Measurements from ENCODE around the gene HNRNPD. TPM values are rescaled to one million over a fixed set of nuclear protein-coding genes. Genes with fewer than 3 reads are reported as not detected.

HNRNPD gene
- total and polyA plus RNA-seq, 10 of the 15 experiments (the other 5 are each of a cell fraction or from before 2014, with no cell fraction given), result 76.6 to 882 (median 265) TPM

GRCh38 chr4:82401600-82401999, 27.8 kb upstream of the HNRNPD start:
- H2AFZ ChIP-seq (ENCODE audit: control insufficient read depth, low read depth, low read length), result no peak overlapping the region

More at GRCh38 chr4:82401600-82401999, 27.8 kb upstream of the HNRNPD start:
- TF ChIP-seq E4F1 (IDR thresholded peaks at IDR 0.05; ENCODE audit: borderline replicate concordance, partially characterized antibody), result no peak
- TF ChIP-seq ZNF384 (IDR thresholded peaks at IDR 0.05; ENCODE audit: borderline replicate concordance, low read depth, low read length), result no peak
- no peak for TF ChIP-seq ATF3 (IDR thresholded peaks at IDR 0.05; ENCODE audit: borderline replicate concordance, extremely low read depth, low read depth, low read length)
- no peak for TF ChIP-seq POLR2AphosphoS5 (IDR thresholded peaks at IDR 0.05; ENCODE audit: low read length)
- no peak for TF ChIP-seq PML (IDR thresholded peaks at IDR 0.05; ENCODE audit: low read length)
- TF ChIP-seq EP300 (IDR thresholded peaks at IDR 0.05; ENCODE audit: borderline replicate concordance in 1 of 2, control insufficient read depth in 1 of 2, low read depth in 2 of 2, low read length in 2 of 2), result no peak
- no peak for TF ChIP-seq POLR2AphosphoS2 (IDR thresholded peaks at IDR 0.05; ENCODE audit: low read depth, low read length)
- TF ChIP-seq BCL11A (IDR thresholded peaks at IDR 0.05; ENCODE audit: low read depth, low read length), result no peak
- TF ChIP-seq RCOR1 (conservative IDR thresholded peaks at IDR 0.05; ENCODE audit: low read depth, low read length), result no peak
- no peak for TF ChIP-seq NR2F1 (conservative IDR thresholded peaks at IDR 0.05)
- TF ChIP-seq YBX1 (IDR thresholded peaks at IDR 0.05), result no peak
- TF ChIP-seq PAX5 (IDR thresholded peaks at IDR 0.05; ENCODE audit: borderline replicate concordance, low read depth, low read length), result no peak
- ATAC-seq, result no peak
- RAD21 ChIA-PET (ENCODE audit: unreplicated experiment), result no interaction called here
- no TSS peak for BruUV-seq (replicated peaks)
- Histone ChIP-seq H3K27ac (ENCODE audit: control insufficient read depth, insufficient read depth) (no peak overlapping the region), H3K4me3 (no peak overlapping the region), H3K27me3 (replicated peaks in 1 of 2; ENCODE audit: control insufficient read depth in 2 of 2, insufficient read depth in 2 of 2, low read length in 1 of 2) (no peaks in the 10 kb centered on the region), H3K9ac (ENCODE audit: control insufficient read depth, insufficient read depth, low read length) (no peak overlapping the region), H4K20me1 (ENCODE audit: control insufficient read depth, insufficient read depth) (no peaks in the 10 kb centered on the region), H3K36me3 (ENCODE audit: control insufficient read depth in 2 of 2, insufficient read depth in 2 of 2, low read length in 1 of 2) (no peaks in the 10 kb centered on the region), H3K79me2 (ENCODE audit: control insufficient read depth, insufficient read depth, low read length) (no peaks in the 10 kb centered on the region), H3K9me3 (replicated peaks; ENCODE audit: control insufficient read depth, insufficient read depth, low read length) (no peaks in the 10 kb centered on the region), H3K4me2 (ENCODE audit: control insufficient read depth, insufficient read depth) (no peak overlapping the region), H3K4me1 (ENCODE audit: control insufficient read depth, insufficient read depth, low read length) (no peaks in the 10 kb centered on the region)
- POLR2A ChIA-PET, result no interaction called here
- CTCF ChIA-PET, result no interaction called here
- 71% methylated on average over 7 of the region's 7 CpGs for WGBS (ENCODE audit: insufficient coverage, insufficient replicate concordance, low lambda C conversion rate, missing lambda C conversion rate)
- in situ Hi-C loops (cut with MboI) (no loop called here), intact Hi-C loops (cut with micrococcal nuclease; ENCODE audit: unreplicated experiment) (no loop called here)
- DNase-seq (ENCODE audit: low read depth, low spot score), result no peak
- SMC1A ChIA-PET (ENCODE audit: uncharacterized antibody, unreplicated experiment), result no interaction called here
- no peak for FAIRE-seq
